ENCODE measurements around the gene MEGF11.

DNA sequence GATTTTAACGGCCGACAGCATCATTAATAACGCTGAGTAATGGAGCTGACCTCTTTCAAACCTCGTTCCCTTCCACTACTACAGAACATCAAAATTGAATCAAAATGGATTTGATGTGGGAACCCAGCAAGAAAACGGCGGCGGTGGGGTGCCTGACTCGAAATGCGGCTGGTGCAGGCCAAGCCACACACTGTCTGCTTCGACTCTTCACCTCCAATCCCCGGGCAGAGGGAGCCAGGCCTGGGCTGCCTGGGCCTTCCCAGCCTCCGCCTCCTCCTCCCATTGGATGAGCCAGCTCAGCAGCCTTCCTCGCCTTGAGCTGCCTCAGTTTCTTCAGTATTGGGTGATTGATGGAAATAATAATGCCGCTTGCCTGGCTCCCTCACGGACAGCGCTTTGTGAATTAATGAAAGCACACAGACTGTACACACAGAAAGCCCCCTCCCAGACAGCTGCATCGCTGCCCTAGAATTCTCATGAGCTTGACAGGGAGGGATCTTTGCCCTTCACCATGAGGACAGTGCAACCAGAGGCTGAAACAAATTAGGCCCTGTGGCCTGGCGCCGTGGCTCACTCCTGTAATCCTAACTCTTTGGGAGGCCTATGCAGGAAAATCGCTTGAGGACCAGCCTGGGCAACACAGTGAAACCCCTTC is 11.4 kb upstream of the MEGF11 start:
- TF ChIP-seq, protein P1, sequence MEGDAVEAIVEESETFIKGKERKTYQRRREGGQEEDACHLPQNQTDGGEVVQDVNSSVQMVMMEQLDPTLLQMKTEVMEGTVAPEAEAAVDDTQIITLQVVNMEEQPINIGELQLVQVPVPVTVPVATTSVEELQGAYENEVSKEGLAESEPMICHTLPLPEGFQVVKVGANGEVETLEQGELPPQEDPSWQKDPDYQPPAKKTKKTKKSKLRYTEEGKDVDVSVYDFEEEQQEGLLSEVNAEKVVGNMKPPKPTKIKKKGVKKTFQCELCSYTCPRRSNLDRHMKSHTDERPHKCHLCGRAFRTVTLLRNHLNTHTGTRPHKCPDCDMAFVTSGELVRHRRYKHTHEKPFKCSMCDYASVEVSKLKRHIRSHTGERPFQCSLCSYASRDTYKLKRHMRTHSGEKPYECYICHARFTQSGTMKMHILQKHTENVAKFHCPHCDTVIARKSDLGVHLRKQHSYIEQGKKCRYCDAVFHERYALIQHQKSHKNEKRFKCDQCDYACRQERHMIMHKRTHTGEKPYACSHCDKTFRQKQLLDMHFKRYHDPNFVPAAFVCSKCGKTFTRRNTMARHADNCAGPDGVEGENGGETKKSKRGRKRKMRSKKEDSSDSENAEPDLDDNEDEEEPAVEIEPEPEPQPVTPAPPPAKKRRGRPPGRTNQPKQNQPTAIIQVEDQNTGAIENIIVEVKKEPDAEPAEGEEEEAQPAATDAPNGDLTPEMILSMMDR (conservative IDR thresholded peaks at IDR 0.05): no peak
- TF ChIP-seq EZH2 (IDR thresholded peaks at IDR 0.05; ENCODE audit: low read depth): no peak
